ENCODE results near the gene ACOX3.

The ACOX3 gene

DNA sequence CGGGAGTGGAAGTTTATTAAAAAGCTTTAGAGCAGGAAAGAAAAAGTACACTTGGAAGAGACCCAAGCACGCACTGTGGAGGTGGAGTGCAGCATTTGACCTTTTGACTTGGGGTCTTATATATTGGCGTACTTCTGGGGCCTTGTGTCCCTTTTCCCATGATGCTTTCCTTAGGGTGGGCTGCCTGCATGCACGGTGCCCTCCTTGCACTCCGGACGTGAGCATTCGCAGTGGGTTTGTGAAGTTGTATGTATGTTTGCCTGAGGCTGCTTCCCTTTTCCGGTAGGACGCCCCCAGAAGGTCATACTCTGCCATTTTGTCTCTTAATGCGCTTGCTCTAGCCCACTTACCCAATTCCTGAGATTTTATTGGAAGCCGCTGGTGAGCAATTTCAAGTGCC is 39.7 kb upstream of the ACOX3 start:
- H2AFZ ChIP-seq (ENCODE audit: low read length), result no peak overlapping the region
- H3K27ac ChIP-seq (ENCODE audit: low read depth, low read length, poor library complexity, severe bottlenecking), result no peak overlapping the region
- no peaks in the 10 kb centered on the region for H3K4me1 ChIP-seq (ENCODE audit: insufficient read depth, low read length, severe bottlenecking)
- H3K36me3 ChIP-seq (ENCODE audit: insufficient read depth, low read length), result no peaks in the 10 kb centered on the region
- no peaks in the 10 kb centered on the region for H4K20me1 ChIP-seq (ENCODE audit: insufficient read depth, low read length)
- no peaks in the 10 kb centered on the region for H3F3A ChIP-seq (ENCODE audit: insufficient read depth, low read length)
- no peaks in the 10 kb centered on the region for H3K9me3 ChIP-seq (ENCODE audit: low read length)
- H3K9me2 ChIP-seq (ENCODE audit: low read depth, low read length), result no peaks in the 10 kb centered on the region
- TF ChIP-seq CTCF (IDR thresholded peaks at IDR 0.05; ENCODE audit: low read length) (no peak), EZH2 (IDR thresholded peaks at IDR 0.05; ENCODE audit: borderline replicate concordance, low read length) (no peak)
- H3K4me3 ChIP-seq (ENCODE audit: low read depth, low read length, poor library complexity, severe bottlenecking), result no peak overlapping the region
- no peak overlapping the region for H3K9ac ChIP-seq (ENCODE audit: low read length)
- no peak overlapping the region for H3K4me2 ChIP-seq (ENCODE audit: low read length)
- H3K79me2 ChIP-seq (ENCODE audit: insufficient read depth, low read length), result no peaks in the 10 kb centered on the region
- H3K27me3 ChIP-seq (ENCODE audit: insufficient read depth, low read length), result no peaks in the 10 kb centered on the region

GRCh38 chr4:8478801-8479744 is 38.5 kb upstream of the ACOX3 start:
- Histone ChIP-seq H3K79me2 (ENCODE audit: insufficient read depth, low read length) (no peaks in the 10 kb centered on the region), H2AFZ (ENCODE audit: low read length) (no peak overlapping the region), H3K4me2 (ENCODE audit: low read length) (no peak overlapping the region), H3K36me3 (ENCODE audit: insufficient read depth, low read length) (no peaks in the 10 kb centered on the region), H3K9ac (ENCODE audit: low read length) (no peak overlapping the region), H3K9me2 (ENCODE audit: low read depth, low read length) (no peaks in the 10 kb centered on the region), H3K4me3 (ENCODE audit: low read depth, low read length, poor library complexity, severe bottlenecking) (no peak overlapping the region), H3K4me1 (ENCODE audit: insufficient read depth, low read length, severe bottlenecking) (no peaks in the 10 kb centered on the region), H3K9me3 (ENCODE audit: low read length) (no peaks in the 10 kb centered on the region), H4K20me1 (ENCODE audit: insufficient read depth, low read length) (no peaks in the 10 kb centered on the region), H3F3A (ENCODE audit: insufficient read depth, low read length) (no peaks in the 10 kb centered on the region), H3K27me3 (ENCODE audit: insufficient read depth, low read length) (no peaks in the 10 kb centered on the region), H3K27ac (ENCODE audit: low read depth, low read length, poor library complexity, severe bottlenecking) (no peak overlapping the region)
- no peak for TF ChIP-seq CTCF (IDR thresholded peaks at IDR 0.05; ENCODE audit: low read length)
- no peak for TF ChIP-seq EZH2 (IDR thresholded peaks at IDR 0.05; ENCODE audit: borderline replicate concordance, low read length)

GRCh38 chr4:8478371-8478770 is 37.8 kb upstream of the ACOX3 start:
- Histone ChIP-seq H3K27ac (ENCODE audit: low read depth, low read length, poor library complexity, severe bottlenecking) (no peak overlapping the region), H3K4me3 (ENCODE audit: low read depth, low read length, poor library complexity, severe bottlenecking) (no peak overlapping the region), H3K9me2 (ENCODE audit: low read depth, low read length) (no peaks in the 10 kb centered on the region), H3K36me3 (ENCODE audit: insufficient read depth, low read length) (no peaks in the 10 kb centered on the region), H3K9me3 (ENCODE audit: low read length) (no peaks in the 10 kb centered on the region), H3K4me1 (ENCODE audit: insufficient read depth, low read length, severe bottlenecking) (no peaks in the 10 kb centered on the region), H3K79me2 (ENCODE audit: insufficient read depth, low read length) (no peaks in the 10 kb centered on the region), H3K9ac (ENCODE audit: low read length) (no peak overlapping the region), H2AFZ (ENCODE audit: low read length) (no peak overlapping the region), H3K27me3 (ENCODE audit: insufficient read depth, low read length) (no peaks in the 10 kb centered on the region), H4K20me1 (ENCODE audit: insufficient read depth, low read length) (no peaks in the 10 kb centered on the region), H3K4me2 (ENCODE audit: low read length) (no peak overlapping the region), H3F3A (ENCODE audit: insufficient read depth, low read length) (no peaks in the 10 kb centered on the region)
- TF ChIP-seq CTCF (IDR thresholded peaks at IDR 0.05; ENCODE audit: low read length), result no peak
- TF ChIP-seq EZH2 (IDR thresholded peaks at IDR 0.05; ENCODE audit: borderline replicate concordance, low read length), result no peak
